ENCODE results near the gene POLR2A. TPM values are rescaled to one million over a fixed set of nuclear protein-coding genes. Genes with fewer than 3 reads are reported as not detected.

Gene POLR2A
- total and polyA plus RNA-seq, 4 donors: 13.3 to 54.4 (median 34.8) TPM

DNA sequence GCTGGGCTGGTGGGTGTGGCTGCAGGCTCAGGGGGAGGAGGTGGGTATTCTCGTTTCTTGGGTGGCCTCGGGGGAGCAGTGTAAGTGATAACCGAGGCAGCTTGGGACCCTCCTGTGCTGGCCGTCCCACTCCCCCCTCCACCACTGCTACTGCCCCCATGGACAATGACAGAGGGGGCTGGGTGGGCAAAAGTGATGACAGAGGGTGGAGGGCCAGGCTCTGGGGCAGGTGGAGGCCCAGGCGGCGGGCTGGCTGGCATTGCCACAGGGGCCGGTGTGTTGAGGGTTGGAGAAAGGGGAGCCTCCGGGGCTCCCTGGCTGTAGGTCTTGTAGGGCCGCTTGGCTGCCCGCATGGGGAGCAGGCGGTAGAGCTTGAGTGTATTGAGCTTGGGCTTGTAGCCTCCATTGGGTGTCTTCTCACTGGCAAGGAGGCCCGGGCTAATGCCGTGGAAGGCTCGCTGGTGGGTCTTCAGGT lies 20.8 kb upstream of the POLR2A start:
- no peak for DNase-seq (ENCODE audit: low spot score)
- Histone ChIP-seq H3K27ac (ENCODE audit: low read depth in 1 of 2, low read length in 2 of 2) (no peak overlapping the region), H3K4me3 (ENCODE audit: low read depth in 1 of 3, low read length in 3 of 3) (no peak overlapping the region), H3K36me3 (ENCODE audit: control insufficient read depth in 4 of 4, insufficient read depth in 3 of 4, low read depth in 1 of 4, low read length in 3 of 4) (peaks cover 0 to 12% (median 3%) of the 10 kb centered on the region in 4 donors), H3K9ac (ENCODE audit: low read depth in 1 of 2, low read length in 2 of 2) (no peak overlapping the region), H3K4me1 (ENCODE audit: control insufficient read depth in 4 of 4, insufficient read depth in 4 of 4, low read length in 3 of 4) (peaks cover 0 to 13% (median 8%) of the 10 kb centered on the region in 4 donors), H3K9me3 (ENCODE audit: control insufficient read depth in 4 of 4, low read length in 3 of 4) (no peaks in the 10 kb centered on the region), H3K27me3 (ENCODE audit: control insufficient read depth in 4 of 4, insufficient read depth in 4 of 4, low read length in 3 of 4) (no peaks in the 10 kb centered on the region)
- TF ChIP-seq NR2F2 (IDR thresholded peaks at IDR 0.05) (no peak), SP1 (IDR thresholded peaks at IDR 0.05) (no peak), RAD21 (IDR thresholded peaks at IDR 0.05) (no peak), HNF4A (conservative IDR thresholded peaks at IDR 0.05) (no peak), RXRA (IDR thresholded peaks at IDR 0.05) (no peak)
- TF ChIP-seq, protein P1, sequence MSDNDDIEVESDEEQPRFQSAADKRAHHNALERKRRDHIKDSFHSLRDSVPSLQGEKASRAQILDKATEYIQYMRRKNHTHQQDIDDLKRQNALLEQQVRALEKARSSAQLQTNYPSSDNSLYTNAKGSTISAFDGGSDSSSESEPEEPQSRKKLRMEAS (IDR thresholded peaks at IDR 0.05): no peak
- TF ChIP-seq, protein P2, sequence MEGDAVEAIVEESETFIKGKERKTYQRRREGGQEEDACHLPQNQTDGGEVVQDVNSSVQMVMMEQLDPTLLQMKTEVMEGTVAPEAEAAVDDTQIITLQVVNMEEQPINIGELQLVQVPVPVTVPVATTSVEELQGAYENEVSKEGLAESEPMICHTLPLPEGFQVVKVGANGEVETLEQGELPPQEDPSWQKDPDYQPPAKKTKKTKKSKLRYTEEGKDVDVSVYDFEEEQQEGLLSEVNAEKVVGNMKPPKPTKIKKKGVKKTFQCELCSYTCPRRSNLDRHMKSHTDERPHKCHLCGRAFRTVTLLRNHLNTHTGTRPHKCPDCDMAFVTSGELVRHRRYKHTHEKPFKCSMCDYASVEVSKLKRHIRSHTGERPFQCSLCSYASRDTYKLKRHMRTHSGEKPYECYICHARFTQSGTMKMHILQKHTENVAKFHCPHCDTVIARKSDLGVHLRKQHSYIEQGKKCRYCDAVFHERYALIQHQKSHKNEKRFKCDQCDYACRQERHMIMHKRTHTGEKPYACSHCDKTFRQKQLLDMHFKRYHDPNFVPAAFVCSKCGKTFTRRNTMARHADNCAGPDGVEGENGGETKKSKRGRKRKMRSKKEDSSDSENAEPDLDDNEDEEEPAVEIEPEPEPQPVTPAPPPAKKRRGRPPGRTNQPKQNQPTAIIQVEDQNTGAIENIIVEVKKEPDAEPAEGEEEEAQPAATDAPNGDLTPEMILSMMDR (IDR thresholded peaks at IDR 0.05; ENCODE audit: low read depth, low read length, missing input control): no peak
- WGBS: 94% methylated on average over 14 of the region's 14 CpGs

DNA sequence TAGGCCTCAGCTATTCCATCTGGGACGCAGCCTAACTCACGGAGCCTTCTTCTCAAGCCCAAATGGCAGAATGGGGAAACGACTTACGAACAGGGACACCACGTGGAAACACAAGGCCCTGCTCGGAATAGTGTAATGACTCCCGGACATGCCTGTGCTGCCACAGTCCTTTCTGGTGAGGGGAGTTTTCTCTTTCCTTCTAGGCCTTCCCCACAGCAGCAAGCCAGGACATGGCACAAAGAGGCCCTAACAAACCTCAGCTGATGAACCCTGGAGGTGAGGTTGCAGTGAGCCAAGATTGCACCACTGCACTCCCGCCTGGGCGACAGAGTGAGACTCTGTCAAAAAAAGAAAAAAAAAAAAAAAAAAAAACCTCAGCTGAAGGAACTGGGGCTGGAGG lies 20.1 kb upstream of the POLR2A start:
- Histone ChIP-seq H3K36me3 (ENCODE audit: control insufficient read depth in 4 of 4, insufficient read depth in 3 of 4, low read depth in 1 of 4, low read length in 3 of 4) (peaks cover 0 to 12% (median 3%) of the 10 kb centered on the region in 4 donors), H3K9me3 (ENCODE audit: control insufficient read depth in 4 of 4, low read length in 3 of 4) (no peaks in the 10 kb centered on the region), H3K27me3 (ENCODE audit: control insufficient read depth in 4 of 4, insufficient read depth in 4 of 4, low read length in 3 of 4) (no peaks in the 10 kb centered on the region), H3K4me1 (ENCODE audit: control insufficient read depth in 4 of 4, insufficient read depth in 4 of 4, low read length in 3 of 4) (peaks cover 0 to 13% (median 8%) of the 10 kb centered on the region in 4 donors), H3K4me3 (ENCODE audit: low read depth in 1 of 3, low read length in 3 of 3) (no peak overlapping the region), H3K27ac (ENCODE audit: low read depth in 1 of 2, low read length in 2 of 2) (no peak overlapping the region), H3K9ac (ENCODE audit: low read depth in 1 of 2, low read length in 2 of 2) (no peak overlapping the region)
- 96% methylated on average over 9 of the region's 9 CpGs for WGBS
- no peak for DNase-seq (ENCODE audit: low spot score)
- TF ChIP-seq, protein P1 (IDR thresholded peaks at IDR 0.05): no peak
- TF ChIP-seq, protein P3, sequence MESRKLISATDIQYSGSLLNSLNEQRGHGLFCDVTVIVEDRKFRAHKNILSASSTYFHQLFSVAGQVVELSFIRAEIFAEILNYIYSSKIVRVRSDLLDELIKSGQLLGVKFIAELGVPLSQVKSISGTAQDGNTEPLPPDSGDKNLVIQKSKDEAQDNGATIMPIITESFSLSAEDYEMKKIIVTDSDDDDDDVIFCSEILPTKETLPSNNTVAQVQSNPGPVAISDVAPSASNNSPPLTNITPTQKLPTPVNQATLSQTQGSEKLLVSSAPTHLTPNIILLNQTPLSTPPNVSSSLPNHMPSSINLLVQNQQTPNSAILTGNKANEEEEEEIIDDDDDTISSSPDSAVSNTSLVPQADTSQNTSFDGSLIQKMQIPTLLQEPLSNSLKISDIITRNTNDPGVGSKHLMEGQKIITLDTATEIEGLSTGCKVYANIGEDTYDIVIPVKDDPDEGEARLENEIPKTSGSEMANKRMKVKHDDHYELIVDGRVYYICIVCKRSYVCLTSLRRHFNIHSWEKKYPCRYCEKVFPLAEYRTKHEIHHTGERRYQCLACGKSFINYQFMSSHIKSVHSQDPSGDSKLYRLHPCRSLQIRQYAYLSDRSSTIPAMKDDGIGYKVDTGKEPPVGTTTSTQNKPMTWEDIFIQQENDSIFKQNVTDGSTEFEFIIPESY (IDR thresholded peaks at IDR 0.05): no peak
- TF ChIP-seq, protein P2 (IDR thresholded peaks at IDR 0.05; ENCODE audit: low read depth, low read length, missing input control): no peak
- TF ChIP-seq, protein P4, sequence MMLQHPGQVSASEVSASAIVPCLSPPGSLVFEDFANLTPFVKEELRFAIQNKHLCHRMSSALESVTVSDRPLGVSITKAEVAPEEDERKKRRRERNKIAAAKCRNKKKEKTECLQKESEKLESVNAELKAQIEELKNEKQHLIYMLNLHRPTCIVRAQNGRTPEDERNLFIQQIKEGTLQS (IDR thresholded peaks at IDR 0.05): no peak
- no peak for TF ChIP-seq RAD21 (IDR thresholded peaks at IDR 0.05)
- no peak for TF ChIP-seq NR2F2 (IDR thresholded peaks at IDR 0.05)
- no peak for TF ChIP-seq JUND (IDR thresholded peaks at IDR 0.05)
- TF ChIP-seq EGR1 (IDR thresholded peaks at IDR 0.05; ENCODE audit: low read depth in 2 of 2): no peak

Data from liver (tissue), 9 donors.